GM19238 (cell line): ENCODE results near the gene DCAF8L2.
"Not testable (repeated sequence)": the region's sequence is repeated elsewhere in the genome, so short reads cannot be mapped to it uniquely, and the experiment has no call there.

Experiments used
- DNase-seq: peaks from one replicate; pipeline ENCODE4 v3.0.0; 2011; ENCODE audit warnings: low spot score; ENCODE audit not compliant: insufficient read length

The DCAF8L2 gene

GRCh38 chrX:27675493-27675892 lies 85.3 kb downstream of the DCAF8L2 start:
- no peak for DNase-seq

- DNase-seq: no peak
These were observed 89.1 kb downstream of the DCAF8L2 start for GRCh38 chrX:27679281-27679680.

GRCh38 chrX:27680726-27681125 lies 90.6 kb downstream of the DCAF8L2 start:
- no peak for DNase-seq

- DNase-seq: not testable (repeated sequence)
These were observed 93.5 kb downstream of the DCAF8L2 start for GRCh38 chrX:27683566-27684208.

- DNase-seq: no peak
These were observed 104.5 kb downstream of the DCAF8L2 start for GRCh38 chrX:27694667-27695066.

GRCh38 chrX:27706526-27706925 lies 116.4 kb downstream of the DCAF8L2 start:
- no peak for DNase-seq

- no peak for DNase-seq
These were observed 125.5 kb downstream of the DCAF8L2 start for GRCh38 chrX:27715610-27716009.

- DNase-seq: no peak
These were observed 138.1 kb downstream of the DCAF8L2 start for GRCh38 chrX:27728291-27728690.

GRCh38 chrX:27731962-27732361 lies 141.8 kb downstream of the DCAF8L2 start:
- no peak for DNase-seq

- DNase-seq: no peak
These were observed 145.8 kb downstream of the DCAF8L2 start for GRCh38 chrX:27735914-27736313.

GRCh38 chrX:27740933-27741332 lies 150.8 kb downstream of the DCAF8L2 start:
- DNase-seq: no peak

GRCh38 chrX:27743521-27743920 lies 153.4 kb downstream of the DCAF8L2 start:
- not testable (repeated sequence) for DNase-seq

- no peak for DNase-seq
These were observed 156.4 kb downstream of the DCAF8L2 start for GRCh38 chrX:27746516-27746915.

GRCh38 chrX:27750298-27750697 lies 160.2 kb downstream of the DCAF8L2 start:
- not testable (repeated sequence) for DNase-seq

GRCh38 chrX:27751976-27752375 lies 161.8 kb downstream of the DCAF8L2 start:
- DNase-seq: no peak

GRCh38 chrX:27765718-27766117 lies 175.6 kb downstream of the DCAF8L2 start:
- DNase-seq: no peak

- no peak for DNase-seq
These were observed 177.2 kb downstream of the DCAF8L2 start for GRCh38 chrX:27767387-27767786.

GRCh38 chrX:27775984-27776383 lies 185.8 kb downstream of the DCAF8L2 start:
- DNase-seq: no peak

GRCh38 chrX:27796640-27797257 lies 206.6 kb downstream of the DCAF8L2 start:
- DNase-seq: no peak

- DNase-seq: no peak
These were observed 207.4 kb downstream of the DCAF8L2 start for GRCh38 chrX:27797575-27797974.
